ENCODE results near the gene CSTF1. TPM values are rescaled to one million over a fixed set of nuclear protein-coding genes. Genes with fewer than 3 reads are reported as not detected.
A peak's percentile ranks its signal among the peaks of the same experiment; 100 is the strongest.
"Not testable (repeated sequence)": the region's sequence is repeated elsewhere in the genome, so short reads cannot be mapped to it uniquely, and the experiment has no call there.

CSTF1 gene
- total RNA-seq, 1 experiment from 2014 or later: 54.4 TPM

GRCh38 chr20:56369179-56369578, 23.3 kb upstream of the CSTF1 start:
- DNase-seq (ENCODE audit: low read depth): no peak

- DNase-seq (ENCODE audit: low read depth): no peak
Measured at GRCh38 chr20:56371977-56372376, 20.5 kb upstream of the CSTF1 start.

GRCh38 chr20:56372850-56373249, 19.6 kb upstream of the CSTF1 start:
- no peak for DNase-seq (ENCODE audit: low read depth)

- DNase-seq (ENCODE audit: low read depth): peak; percentile 96
Measured at GRCh38 chr20:56373942-56374341, 18.5 kb upstream of the CSTF1 start.

GRCh38 chr20:56376331-56376730, 16.1 kb upstream of the CSTF1 start:
- DNase-seq (ENCODE audit: low read depth): no peak

- DNase-seq (ENCODE audit: low read depth): no peak
Measured at GRCh38 chr20:56378386-56378785, 14.1 kb upstream of the CSTF1 start.

GRCh38 chr20:56380375-56380774, 12.1 kb upstream of the CSTF1 start:
- no peak for DNase-seq (ENCODE audit: low read depth)

- DNase-seq (ENCODE audit: low read depth): no peak
Measured at GRCh38 chr20:56381501-56381900, 10.9 kb upstream of the CSTF1 start.

- no peak for DNase-seq (ENCODE audit: low read depth)
Measured at GRCh38 chr20:56382696-56383095, 9.7 kb upstream of the CSTF1 start.

GRCh38 chr20:56383334-56383733, 9.1 kb upstream of the CSTF1 start:
- no peak for DNase-seq (ENCODE audit: low read depth)

- no peak for DNase-seq (ENCODE audit: low read depth)
Measured at GRCh38 chr20:56385130-56385529, 7.3 kb upstream of the CSTF1 start.

- no peak for DNase-seq (ENCODE audit: low read depth)
Measured at GRCh38 chr20:56386219-56386618, 6.2 kb upstream of the CSTF1 start.

- no peak for DNase-seq (ENCODE audit: low read depth)
Measured at GRCh38 chr20:56388882-56389281, 3.6 kb upstream of the CSTF1 start.

- no peak for DNase-seq (ENCODE audit: low read depth)
Measured at GRCh38 chr20:56389807-56390206, 2.6 kb upstream of the CSTF1 start.

- not testable (repeated sequence) for DNase-seq (ENCODE audit: low read depth)
Measured at GRCh38 chr20:56390396-56390795, 2.0 kb upstream of the CSTF1 start.

- DNase-seq (ENCODE audit: low read depth): no peak
Measured at GRCh38 chr20:56391037-56391436, 1.4 kb upstream of the CSTF1 start.

GRCh38 chr20:56391596-56392131, 781 bp upstream of the CSTF1 start:
- DNase-seq (ENCODE audit: low read depth): peak; percentile 3

- peak; percentile 13 for DNase-seq (ENCODE audit: low read depth)
Measured at GRCh38 chr20:56392881-56393482, 537 bp downstream of the CSTF1 start.

GRCh38 chr20:56393653-56394052, 1.2 kb downstream of the CSTF1 start:
- DNase-seq (ENCODE audit: low read depth): no peak

GRCh38 chr20:56395166-56395565, 2.7 kb downstream of the CSTF1 start:
- no peak for DNase-seq (ENCODE audit: low read depth)

- DNase-seq (ENCODE audit: low read depth): peak; percentile 73
Measured at GRCh38 chr20:56400001-56400640, 7.7 kb downstream of the CSTF1 start.

- DNase-seq (ENCODE audit: low read depth): no peak
Measured at GRCh38 chr20:56403465-56403864, 11.0 kb downstream of the CSTF1 start.

- DNase-seq (ENCODE audit: low read depth): not testable (repeated sequence)
Measured at GRCh38 chr20:56405356-56405755, 12.9 kb downstream of the CSTF1 start.

Measured in LHCN-M2 (cell line).